A673 (cell line): ENCODE measurements around the gene ORAI2. TPM values are rescaled to one million over a fixed set of nuclear protein-coding genes. Genes with fewer than 3 reads are reported as not detected.
A peak's percentile ranks its signal among the peaks of the same experiment; 100 is the strongest.

Experiments used
- BruUV-seq: library from RNA; stranded (reverse); fragments of 400-500 nt; replicated peaks from 2 replicates; lab custom pipeline; 2021; lab: Mats Ljungman, UMichigan
- CTCF ChIA-PET: fragments of 300-600 bp; sonication (Branson Sonifier 250); formaldehyde crosslinking; loops from one replicate; lab custom pipeline; 2022; ENCODE audit warnings: antibody characterized with exemption; lab: Charles Lee
- POLR2A ChIA-PET: fragments of 300-600 bp; sonication (Branson Sonifier 250); formaldehyde crosslinking; loops from one replicate; lab custom pipeline; 2022; ENCODE audit warnings: antibody characterized with exemption; ENCODE audit not compliant: low non-redundant PET; lab: Charles Lee
- DNase-seq: peaks from one replicate; pipeline ENCODE4 v3.0.0-alpha.2; 2015; ENCODE audit warnings: low spot score
- H3K27ac ChIP-seq: fragments of 200-600 bp; sonication (generic); 2 replicates; pipeline ENCODE4 v1.5.1; 2016; ENCODE audit warnings: mixed run types, low read depth, mild to moderate bottlenecking, mixed read lengths, antibody characterized with exemption, low read length; ENCODE audit not compliant: poor library complexity, severe bottlenecking
- H3K27me3 ChIP-seq: fragments of 200-600 bp; sonication (generic); replicated peaks from 2 replicates; pipeline ENCODE4 v1.6.1; 2017; ENCODE audit warnings: mixed run types, low read depth, mild to moderate bottlenecking, mixed read lengths, antibody characterized with exemption, low read length; ENCODE audit not compliant: insufficient read depth, poor library complexity
- H3K36me3 ChIP-seq: fragments of 200-600 bp; sonication (generic); 2 replicates; pipeline ENCODE4 v1.6.1; 2016; ENCODE audit warnings: mixed run types, mild to moderate bottlenecking, mixed read lengths, antibody characterized with exemption, low read length; ENCODE audit not compliant: insufficient read depth, poor library complexity, severe bottlenecking
- H3K4me1 ChIP-seq: fragments of 200-600 bp; sonication (generic); 2 replicates; pipeline ENCODE4 v1.6.1; 2017; ENCODE audit warnings: mixed run types, mild to moderate bottlenecking, mixed read lengths, antibody characterized with exemption, low read length; ENCODE audit not compliant: insufficient read depth, poor library complexity, severe bottlenecking
- H3K4me3 ChIP-seq: fragments of 200-600 bp; sonication (generic); 2 replicates; pipeline ENCODE4 v1.5.1; 2016; ENCODE audit warnings: low read depth, mixed run types, mild to moderate bottlenecking, mixed read lengths, low read length; ENCODE audit not compliant: poor library complexity, severe bottlenecking
- H3K9me3 ChIP-seq: fragments of 200-600 bp; sonication (generic); 2 replicates; pipeline ENCODE4 v1.6.1; 2016; ENCODE audit warnings: mixed run types, low read depth, mild to moderate bottlenecking, mixed read lengths, antibody characterized with exemption, low read length; ENCODE audit not compliant: poor library complexity, severe bottlenecking
- EZH2 ChIP-seq: fragments of 200-600 bp; sonication (generic); IDR thresholded peaks from 2 replicates; pipeline ENCODE4 v1.6.1; 2017; ENCODE audit warnings: borderline replicate concordance, low read depth, mild to moderate bottlenecking, mixed read lengths, antibody characterized with exemption, low read length; ENCODE audit not compliant: poor library complexity, severe bottlenecking
- intact Hi-C: fragments of 100-400 bp; cut with micrococcal nuclease; formaldehyde crosslinking; loops from one replicate; pipeline ENCODE4 v1.10.0; 2022; ENCODE audit not compliant: unreplicated experiment
- total RNA-seq: library from RNA; stranded (reverse); gene quantifications from 2 replicates; pipeline ENCODE4 v1.2.3, GENCODE V29; 2021
- TF ChIP-seq, protein P1 (sequence below): fragments of 300-800, 200-600 bp; sonication (generic); conservative IDR thresholded peaks from 2 replicates; pipeline ENCODE4 v1.5.1; 2017; ENCODE audit warnings: low read depth, mild to moderate bottlenecking, antibody characterized with exemption, low read length, moderate library complexity, mixed read lengths

The ORAI2 gene
- total RNA-seq, 1 experiment from 2014 or later, result 35.2 TPM

DNA sequence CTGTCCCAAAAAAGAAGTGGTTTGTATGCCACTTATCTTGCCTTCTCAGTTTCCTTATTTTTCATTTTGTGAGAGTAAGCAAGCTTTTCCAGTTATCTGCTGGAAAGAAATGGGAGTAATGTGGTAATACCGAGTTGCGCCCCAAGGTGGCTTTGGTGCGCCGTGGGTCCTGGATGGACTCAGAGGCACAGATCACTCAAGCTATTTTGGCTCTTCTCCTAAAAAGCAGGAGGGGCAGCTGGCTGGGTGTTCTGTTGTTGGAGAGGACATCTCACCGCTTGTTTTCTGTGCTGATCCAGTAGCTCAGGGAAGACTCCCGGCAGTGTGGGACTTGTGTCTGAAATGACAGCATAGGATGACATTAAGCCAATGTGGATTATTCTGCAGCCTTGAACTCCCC is 20.8 kb upstream of the ORAI2 start:
- ChIA-PET CTCF (no interaction called here), POLR2A (no interaction called here)
- TF ChIP-seq, protein P1, sequence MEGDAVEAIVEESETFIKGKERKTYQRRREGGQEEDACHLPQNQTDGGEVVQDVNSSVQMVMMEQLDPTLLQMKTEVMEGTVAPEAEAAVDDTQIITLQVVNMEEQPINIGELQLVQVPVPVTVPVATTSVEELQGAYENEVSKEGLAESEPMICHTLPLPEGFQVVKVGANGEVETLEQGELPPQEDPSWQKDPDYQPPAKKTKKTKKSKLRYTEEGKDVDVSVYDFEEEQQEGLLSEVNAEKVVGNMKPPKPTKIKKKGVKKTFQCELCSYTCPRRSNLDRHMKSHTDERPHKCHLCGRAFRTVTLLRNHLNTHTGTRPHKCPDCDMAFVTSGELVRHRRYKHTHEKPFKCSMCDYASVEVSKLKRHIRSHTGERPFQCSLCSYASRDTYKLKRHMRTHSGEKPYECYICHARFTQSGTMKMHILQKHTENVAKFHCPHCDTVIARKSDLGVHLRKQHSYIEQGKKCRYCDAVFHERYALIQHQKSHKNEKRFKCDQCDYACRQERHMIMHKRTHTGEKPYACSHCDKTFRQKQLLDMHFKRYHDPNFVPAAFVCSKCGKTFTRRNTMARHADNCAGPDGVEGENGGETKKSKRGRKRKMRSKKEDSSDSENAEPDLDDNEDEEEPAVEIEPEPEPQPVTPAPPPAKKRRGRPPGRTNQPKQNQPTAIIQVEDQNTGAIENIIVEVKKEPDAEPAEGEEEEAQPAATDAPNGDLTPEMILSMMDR, result peak; percentile 46
- TF ChIP-seq EZH2, result no peak
- Histone ChIP-seq H3K4me3 (no peak overlapping the region), H3K4me1 (no peaks in the 10 kb centered on the region), H3K36me3 (peaks cover 74% of the 10 kb centered on the region), H3K9me3 (no peaks in the 10 kb centered on the region), H3K27me3 (no peaks in the 10 kb centered on the region), H3K27ac (no peak overlapping the region)
- intact Hi-C loops, result no loop called here
- no TSS peak for BruUV-seq
- DNase-seq, result peak; percentile 55

DNA sequence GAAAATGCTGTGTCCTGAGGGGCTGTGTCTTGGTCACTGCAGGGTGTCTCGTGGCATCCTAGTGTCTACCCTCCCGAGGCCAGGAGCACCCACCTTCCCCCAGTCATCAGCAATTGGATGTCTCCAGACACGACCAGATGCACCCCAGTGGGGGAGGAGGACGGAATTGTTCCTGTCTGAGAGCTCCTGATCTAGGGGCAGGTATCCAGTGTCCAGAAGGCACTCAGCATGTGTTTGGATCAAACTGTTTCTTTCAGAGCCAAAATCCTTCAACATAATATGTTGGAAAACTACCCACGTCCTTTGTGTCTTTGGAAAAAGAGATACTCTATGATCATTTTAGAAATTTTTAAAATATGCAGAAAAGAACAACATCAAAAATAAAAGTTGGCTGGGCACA is 20.3 kb upstream of the ORAI2 start:
- Histone ChIP-seq H3K9me3 (no peaks in the 10 kb centered on the region), H3K27me3 (no peaks in the 10 kb centered on the region), H3K4me3 (no peak overlapping the region), H3K4me1 (no peaks in the 10 kb centered on the region), H3K36me3 (peaks cover 71% of the 10 kb centered on the region), H3K27ac (no peak overlapping the region)
- intact Hi-C loops, result no loop called here
- DNase-seq, result no peak
- no TSS peak for BruUV-seq
- TF ChIP-seq EZH2, result no peak
- TF ChIP-seq, protein P1, result no peak
- ChIA-PET POLR2A (no interaction called here), CTCF (no interaction called here)

DNA sequence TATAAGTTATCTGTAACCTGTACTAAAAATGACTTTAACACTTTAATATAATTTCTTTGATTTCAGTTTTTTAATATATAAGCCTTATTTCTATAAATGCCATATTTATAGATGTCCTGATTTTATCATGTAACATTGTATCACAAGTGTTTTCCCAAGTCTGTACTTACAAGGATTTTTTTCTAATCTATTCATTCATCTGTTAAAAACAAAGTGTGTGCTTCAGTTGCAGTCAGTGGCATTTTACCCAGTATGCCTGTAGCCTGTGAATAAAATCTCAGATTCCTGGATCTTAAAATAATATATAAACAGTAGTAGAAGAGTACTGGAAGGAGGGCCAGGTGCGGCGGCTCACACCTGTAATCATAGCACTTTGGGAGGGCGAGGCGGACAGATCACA is 19.8 kb upstream of the ORAI2 start:
- intact Hi-C loops, result no loop called here
- DNase-seq, result no peak
- no peaks in the 10 kb centered on the region for H3K4me1 ChIP-seq
- no peaks in the 10 kb centered on the region for H3K27me3 ChIP-seq
- H3K36me3 ChIP-seq, result peaks cover 71% of the 10 kb centered on the region
- TF ChIP-seq, protein P1, result no peak
- TF ChIP-seq EZH2, result no peak
- CTCF ChIA-PET, result no interaction called here
- POLR2A ChIA-PET, result interaction anchor here (1.0 kb wide), 1 partner anchor 17 kb away, joined by 4 read pairs; the partner anchor contains the start of gene PRKRIP1
- no peak overlapping the region for H3K27ac ChIP-seq
- H3K4me3 ChIP-seq, result no peak overlapping the region
- BruUV-seq, result no TSS peak
- no peaks in the 10 kb centered on the region for H3K9me3 ChIP-seq
